K562 (cell line): ENCODE measurements around the gene ZNF581. TPM values are rescaled to one million over a fixed set of nuclear protein-coding genes. Genes with fewer than 3 reads are reported as not detected.

Experiments used
- ATAC-seq: fragments of 200-7000 bp; cut with Tn5 transposase; 3 replicates; pipeline ENCODE4 v1.9.1; 2020; ENCODE audit warnings: moderate library complexity
- BruUV-seq: library from RNA; stranded (reverse); fragments of 400-500 nt; replicated peaks from 2 replicates; lab custom pipeline; 2021; lab: Mats Ljungman, UMichigan
- CTCF ChIA-PET: fragments of 300-600 bp; formaldehyde crosslinking; extraction: SDS; loops from one replicate; lab custom pipeline; 2021; ENCODE audit warnings: low intra/inter-chr PET ratio; lab: Yijun Ruan, JAX
- POLR2A ChIA-PET: fragments of 300-600, 350-650 bp; sonication (Branson Sonifier 250); formaldehyde crosslinking; extraction: SDS; loops from one replicate; lab custom pipeline; 2021; ENCODE audit warnings: antibody characterized with exemption, inconsistent platforms; lab: Yijun Ruan, JAX
- DNase-seq, 4 experiments: peaks; one replicate each; pipeline versions ENCODE4 v3.0.0 to v3.0.0-alpha.2; 2011 to 2018; ENCODE audit warnings: low spot score in 3 of 4, mixed read lengths in 3 of 4; ENCODE audit errors: extremely low read depth in 1 of 4
- FAIRE-seq: peaks from 2 replicates; lab custom pipeline; 2011; peaks lifted over from hg19 to GRCh38; lab: Jason Lieb, UNC
- H2AFZ ChIP-seq: 2 replicates; pipeline ENCODE4 v1.6.0; 2011; ENCODE audit warnings: low read depth, low read length, control low read depth, inconsistent platforms
- H3K27ac ChIP-seq: fragments of 200-600 bp; 3 replicates; pipeline ENCODE4 v1.8.0; 2011; ENCODE audit warnings: low read depth, mild to moderate bottlenecking, control low read depth, inconsistent platforms, low read length, moderate library complexity, mixed read lengths; ENCODE audit errors: extremely low read depth
- H3K27me3 ChIP-seq, 2 experiments: fragments of 300-600 bp in 1 of 2; 2 replicates in 1 of 2; 3 replicates in 1 of 2; pipeline versions ENCODE4 v1.6.0 to v1.8.0; 2011; ENCODE audit warnings: inconsistent platforms in 2 of 2, low read length in 2 of 2, mild to moderate bottlenecking in 1 of 2, mixed read lengths in 1 of 2, moderate library complexity in 1 of 2; ENCODE audit not compliant: control insufficient read depth in 2 of 2, insufficient read depth in 2 of 2
- H3K36me3 ChIP-seq: fragments of 300-600 bp; 3 replicates; pipeline ENCODE4 v1.8.0; 2011; ENCODE audit warnings: mild to moderate bottlenecking, low read length, inconsistent platforms; ENCODE audit not compliant: control insufficient read depth, insufficient read depth
- H3K4me1 ChIP-seq, 2 experiments: fragments of 200-600 bp in 1 of 2; replicated peaks in 1 of 2; 2 replicates in 1 of 2; 3 replicates in 1 of 2; pipeline versions ENCODE4 v1.5.1 to v1.8.0; 2011; ENCODE audit warnings: inconsistent platforms in 2 of 2, low read length in 2 of 2, mild to moderate bottlenecking in 1 of 2, mixed read lengths in 1 of 2, moderate library complexity in 1 of 2; ENCODE audit not compliant: control insufficient read depth in 2 of 2, insufficient read depth in 2 of 2
- H3K4me2 ChIP-seq: 2 replicates; pipeline ENCODE4 v1.6.1; 2011; ENCODE audit warnings: low read length, control low read depth, inconsistent platforms, mixed read lengths; ENCODE audit not compliant: insufficient read depth
- H3K4me3 ChIP-seq: fragments of 200-600 bp; sonication (generic), shearing (Covaris generic); 2 replicates; pipeline ENCODE4 v1.5.1; 2016; ENCODE audit warnings: control low read depth, inconsistent platforms
- H3K79me2 ChIP-seq: fragments of 200-600 bp; 3 replicates; pipeline ENCODE4 v1.8.0; 2011; ENCODE audit warnings: low read length, inconsistent platforms; ENCODE audit not compliant: control insufficient read depth, insufficient read depth
- H3K9ac ChIP-seq, 2 experiments: 2 replicates each; pipeline versions ENCODE4 v1.6.0 to v1.6.1; 2011; ENCODE audit warnings: low read depth in 2 of 2, low read length in 2 of 2, control low read depth in 1 of 2, inconsistent platforms in 1 of 2, mild to moderate bottlenecking in 1 of 2, mixed read lengths in 1 of 2; ENCODE audit not compliant: insufficient read depth in 1 of 2
- H3K9me1 ChIP-seq: one replicate; pipeline ENCODE4 v1.6.0; 2011; ENCODE audit warnings: inconsistent platforms, mild to moderate bottlenecking, low read length, moderate library complexity; ENCODE audit not compliant: control insufficient read depth, insufficient read depth
- H3K9me3 ChIP-seq: replicated peaks from 2 replicates; pipeline ENCODE4 v1.5.1; 2011; ENCODE audit warnings: low read depth, low read length, inconsistent platforms; ENCODE audit not compliant: control insufficient read depth, insufficient read depth
- H4K20me1 ChIP-seq: replicated peaks from 2 replicates; pipeline ENCODE4 v1.6.1; 2011; ENCODE audit warnings: low read length, inconsistent platforms, mixed read lengths; ENCODE audit not compliant: control insufficient read depth, insufficient read depth
- CREB1 ChIP-seq, 2 experiments: sonication (generic) in 1 of 2; formaldehyde crosslinking in 1 of 2; IDR thresholded peaks; 2 replicates each; pipeline versions ENCODE4 v1.6.1 to v1.8.0; 2012 to 2022; ENCODE audit warnings: inconsistent platforms in 1 of 2, mild to moderate bottlenecking in 1 of 2, missing genetic modification reagents in 1 of 2, moderate library complexity in 1 of 2
- EGR1 ChIP-seq: fragments of 450-650 bp; conservative IDR thresholded peaks from 2 replicates; pipeline ENCODE4 v1.6.1; 2017; ENCODE audit warnings: mild to moderate bottlenecking
- FOXJ2 ChIP-seq: fragments of 200-800 bp; sonication (Bioruptor generic); IDR thresholded peaks from 2 replicates; pipeline ENCODE4 v1.6.1; 2016; ENCODE audit warnings: missing genetic modification characterization, missing compliant biosample characterization
- GTF2E2 ChIP-seq: fragments of 200-800 bp; sonication (Bioruptor generic); IDR thresholded peaks from 2 replicates; pipeline ENCODE4 v1.6.1; 2016; ENCODE audit warnings: missing genetic modification characterization, missing compliant biosample characterization
- HINFP ChIP-seq: fragments of 450-650 bp; conservative IDR thresholded peaks from 2 replicates; pipeline ENCODE4 v1.6.1; 2016; ENCODE audit warnings: missing genetic modification characterization, low read depth, mild to moderate bottlenecking, control low read depth, missing compliant biosample characterization
- MEF2D ChIP-seq: conservative IDR thresholded peaks from 2 replicates; pipeline ENCODE4 v1.6.1; 2016; ENCODE audit warnings: low read depth, missing genetic modification characterization, missing compliant biosample characterization
- NFIC ChIP-seq: fragments of 450-650 bp; IDR thresholded peaks from 2 replicates; pipeline ENCODE4 v1.6.1; 2017; ENCODE audit warnings: mild to moderate bottlenecking, inconsistent platforms
- NR2F6 ChIP-seq: fragments of 450-650 bp; formaldehyde crosslinking; IDR thresholded peaks from 2 replicates; pipeline ENCODE4 v1.4.0; 2020; ENCODE audit warnings: mild to moderate bottlenecking
- RNF219 ChIP-seq: fragments of 250-450 bp; sonication (Bioruptor Pico); IDR thresholded peaks from 2 replicates; pipeline ENCODE4 v1.5.0; 2022; ENCODE audit warnings: mild to moderate bottlenecking
- SAFB ChIP-seq: fragments of 200-400 bp; formaldehyde crosslinking; IDR thresholded peaks from 2 replicates; pipeline ENCODE4 v1.6.1; 2017; ENCODE audit warnings: low read depth, low read length, borderline replicate concordance
- SUPT5H ChIP-seq: fragments of 450-650 bp; IDR thresholded peaks from 2 replicates; pipeline ENCODE4 v1.6.1; 2016
- ZNF143 ChIP-seq: sonication (generic); formaldehyde crosslinking; IDR thresholded peaks from 2 replicates; pipeline ENCODE4 v1.9.0; 2022; ENCODE audit warnings: mild to moderate bottlenecking, missing genetic modification reagents
- ZNF324 ChIP-seq: fragments of 250-450 bp; sonication (Bioruptor Pico); IDR thresholded peaks from 2 replicates; pipeline ENCODE4 v1.4.0; 2020; ENCODE audit warnings: mild to moderate bottlenecking
- ZNF644 ChIP-seq: fragments of 200-800 bp; sonication (Bioruptor generic); IDR thresholded peaks from 2 replicates; pipeline ENCODE4 v1.6.1; 2016; ENCODE audit warnings: low read depth, missing genetic modification characterization, missing compliant biosample characterization
- ZSCAN29 ChIP-seq: fragments of 450-650 bp; IDR thresholded peaks from 2 replicates; pipeline ENCODE4 v1.6.1; 2017
- whole genome bisulfite sequencing: fragments of 100-300 bp; shearing (Covaris generic); methylation state at CpG from one replicate; pipeline ENCODE4 v1.1.6; 2016; ENCODE audit warnings: low coverage, mixed read lengths; ENCODE audit not compliant: insufficient coverage; ENCODE audit errors: missing lambda C conversion rate; 5-methylcytosine and 5-hydroxymethylcytosine counted together
- in situ Hi-C: fragments of 300-500 bp; cut with MboI; formaldehyde crosslinking; loops from 4 replicates; pipeline ENCODE4 v1.15.0; 2018; ENCODE audit warnings: inconsistent platforms, mixed read lengths
- intact Hi-C: fragments of 100-400 bp; cut with micrococcal nuclease; formaldehyde crosslinking; loops from 2 replicates; pipeline ENCODE4 v1.14.2; 2022
- polyA plus RNA-seq, 8 experiments: library from polyadenylated mRNA; depleted of rRNA in 4 of 8; stranded (reverse) in 5 of 8; unstranded in 3 of 8; fragments of >200 nt; fragmentation: Nextera tagmentation in 2 of 8; fragmentation: Illumina TruSeq in 1 of 8; extraction: Ambion mirVana in 2 of 8; extraction: Trizol in 1 of 8; gene quantifications; 2 replicates each; pipeline versions ENCODE4 v1.2.1 to v1.2.3, GENCODE V29; 2011 to 2014; ENCODE audit warnings: inconsistent platforms in 1 of 8, missing spikeins in 1 of 8
- total RNA-seq, 7 experiments: library from RNA; depleted of rRNA in 6 of 7; stranded (reverse); fragments of >200 nt in 6 of 7; fragmentation: Illumina TruSeq in 2 of 7; extraction: Trizol in 2 of 7; gene quantifications; 2 replicates each; pipeline versions ENCODE4 v1.2.1 to v1.2.3, GENCODE V29; 2011 to 2021; ENCODE audit warnings: low replicate concordance in 1 of 7
- TF ChIP-seq, protein P1 (sequence below): fragments of 250-450 bp; sonication (Bioruptor Pico); IDR thresholded peaks from 2 replicates; pipeline ENCODE4 v1.8.0; 2021; ENCODE audit warnings: mild to moderate bottlenecking, moderate library complexity
- TF ChIP-seq, protein P2 (sequence below): fragments of 200-400 bp; formaldehyde crosslinking; IDR thresholded peaks from 2 replicates; pipeline ENCODE4 v1.6.1; 2017; ENCODE audit warnings: mild to moderate bottlenecking, low read depth, low read length, moderate library complexity

Gene ZNF581
- total and polyA plus RNA-seq, 9 of the 15 experiments (the other 6 are each of a cell fraction or from before 2014, with no cell fraction given) = 2.4 to 39.4 (median 15.4) TPM

- intact Hi-C loops = no loop called here
These were observed 30.1 kb upstream of the ZNF581 start for GRCh38 chr19:55613396-55613795.

More at GRCh38 chr19:55613396-55613795, 30.1 kb upstream of the ZNF581 start:
- BruUV-seq = no TSS peak
- Histone ChIP-seq H3K79me2 (peaks cover 6% of the 10 kb centered on the region; the same call in 2 of the 3 replicates), H3K4me1 (peaks cover 0 to 5% of the 10 kb centered on the region in 2 experiments; a peak in 2 of 5 replicates), H3K4me3 (no peak overlapping the region), H3K9ac (no peak overlapping the region), H2AFZ (no peak overlapping the region), H3K4me2 (no peak overlapping the region), H3K27ac (no peak overlapping the region), H3K27me3 (no peaks in the 10 kb centered on the region), H3K9me1 (no peaks in the 10 kb centered on the region), H3K36me3 (peaks cover 35% of the 10 kb centered on the region; the same call in 2 of the 3 replicates), H4K20me1 (no peaks in the 10 kb centered on the region), H3K9me3 (no peaks in the 10 kb centered on the region)
- WGBS = 100% methylated on average over 2 of the region's 27 CpGs
- ATAC-seq (no peak), DNase-seq (no peak), FAIRE-seq (no peak)
- POLR2A ChIA-PET = no interaction called here
- CTCF ChIA-PET = no interaction called here
- in situ Hi-C loops = no loop called here
- TF ChIP-seq ZNF143 = no peak
- TF ChIP-seq EGR1 = no peak
- no peak for TF ChIP-seq SAFB
- TF ChIP-seq NR2F6 = no peak
- TF ChIP-seq, protein P1, sequence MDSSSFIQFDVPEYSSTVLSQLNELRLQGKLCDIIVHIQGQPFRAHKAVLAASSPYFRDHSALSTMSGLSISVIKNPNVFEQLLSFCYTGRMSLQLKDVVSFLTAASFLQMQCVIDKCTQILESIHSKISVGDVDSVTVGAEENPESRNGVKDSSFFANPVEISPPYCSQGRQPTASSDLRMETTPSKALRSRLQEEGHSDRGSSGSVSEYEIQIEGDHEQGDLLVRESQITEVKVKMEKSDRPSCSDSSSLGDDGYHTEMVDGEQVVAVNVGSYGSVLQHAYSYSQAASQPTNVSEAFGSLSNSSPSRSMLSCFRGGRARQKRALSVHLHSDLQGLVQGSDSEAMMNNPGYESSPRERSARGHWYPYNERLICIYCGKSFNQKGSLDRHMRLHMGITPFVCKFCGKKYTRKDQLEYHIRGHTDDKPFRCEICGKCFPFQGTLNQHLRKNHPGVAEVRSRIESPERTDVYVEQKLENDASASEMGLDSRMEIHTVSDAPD (CRISPR knock-in tag) = no peak
- TF ChIP-seq FOXJ2 = no peak
- TF ChIP-seq, protein P2, sequence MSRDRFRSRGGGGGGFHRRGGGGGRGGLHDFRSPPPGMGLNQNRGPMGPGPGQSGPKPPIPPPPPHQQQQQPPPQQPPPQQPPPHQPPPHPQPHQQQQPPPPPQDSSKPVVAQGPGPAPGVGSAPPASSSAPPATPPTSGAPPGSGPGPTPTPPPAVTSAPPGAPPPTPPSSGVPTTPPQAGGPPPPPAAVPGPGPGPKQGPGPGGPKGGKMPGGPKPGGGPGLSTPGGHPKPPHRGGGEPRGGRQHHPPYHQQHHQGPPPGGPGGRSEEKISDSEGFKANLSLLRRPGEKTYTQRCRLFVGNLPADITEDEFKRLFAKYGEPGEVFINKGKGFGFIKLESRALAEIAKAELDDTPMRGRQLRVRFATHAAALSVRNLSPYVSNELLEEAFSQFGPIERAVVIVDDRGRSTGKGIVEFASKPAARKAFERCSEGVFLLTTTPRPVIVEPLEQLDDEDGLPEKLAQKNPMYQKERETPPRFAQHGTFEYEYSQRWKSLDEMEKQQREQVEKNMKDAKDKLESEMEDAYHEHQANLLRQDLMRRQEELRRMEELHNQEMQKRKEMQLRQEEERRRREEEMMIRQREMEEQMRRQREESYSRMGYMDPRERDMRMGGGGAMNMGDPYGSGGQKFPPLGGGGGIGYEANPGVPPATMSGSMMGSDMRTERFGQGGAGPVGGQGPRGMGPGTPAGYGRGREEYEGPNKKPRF = no peak
- no peak for TF ChIP-seq ZNF324 (CRISPR knock-in tag)
- no peak for TF ChIP-seq RNF219 (CRISPR knock-in tag)
- no peak for TF ChIP-seq HINFP (tag)
- TF ChIP-seq NFIC = no peak
- no peak for TF ChIP-seq MEF2D (tag)
- no peak for TF ChIP-seq CREB1 (IDR thresholded peaks at IDR 0.05)
- TF ChIP-seq CREB1 (CRISPR knock-in tag; IDR thresholded peaks at IDR 0.05) = no peak
- TF ChIP-seq GTF2E2 = no peak
- TF ChIP-seq ZSCAN29 = no peak
- no peak for TF ChIP-seq ZNF644 (tag)
- TF ChIP-seq SUPT5H = no peak
